Astrocyte of the cerebellum (primary cell): ENCODE measurements around the gene TMPRSS6.

Experiments
- DNase-seq: peaks from one replicate; pipeline ENCODE4 v3.0.0-alpha.2; 2011; ENCODE audit warnings: low read depth
- H3K4me3 ChIP-seq: 2 replicates; pipeline ENCODE4 v1.5.1; 2011; ENCODE audit warnings: mild to moderate bottlenecking, low read depth, low read length, moderate library complexity
- in situ Hi-C: cut with HindIII; loops from 2 replicates; pipeline ENCODE4 v1.10.0; 2017; ENCODE audit warnings: low sequenced_read_pairs
- TF ChIP-seq, protein P1 (sequence below): IDR thresholded peaks from 2 replicates; pipeline ENCODE4 v1.5.1; 2012; ENCODE audit warnings: low read length, low read depth, moderate library complexity, mild to moderate bottlenecking; ENCODE audit errors: missing control alignments

Gene TMPRSS6

DNA sequence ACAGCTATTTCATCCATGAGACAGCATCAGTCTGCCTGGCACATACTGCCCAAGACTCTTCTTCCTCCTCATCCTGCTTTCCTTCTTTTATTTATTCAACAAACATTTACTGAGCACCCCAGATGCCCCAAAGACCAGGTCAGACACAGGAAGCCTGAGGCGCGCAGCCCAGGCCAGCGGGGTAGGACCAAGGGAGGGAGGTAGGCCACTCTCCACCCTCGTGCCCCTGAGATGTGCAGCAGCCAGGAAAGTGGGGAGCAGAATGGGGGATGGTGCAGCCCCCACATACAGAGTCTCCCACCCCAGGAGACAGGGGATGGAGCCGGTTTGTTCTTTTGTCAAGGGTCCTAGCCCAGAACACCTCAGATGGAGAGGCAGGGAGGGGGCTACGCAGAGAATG lies 44.4 kb upstream of the TMPRSS6 start:
- no peak for DNase-seq
- in situ Hi-C loops: no loop called here
- no peak overlapping the region for H3K4me3 ChIP-seq
- TF ChIP-seq, protein P1, sequence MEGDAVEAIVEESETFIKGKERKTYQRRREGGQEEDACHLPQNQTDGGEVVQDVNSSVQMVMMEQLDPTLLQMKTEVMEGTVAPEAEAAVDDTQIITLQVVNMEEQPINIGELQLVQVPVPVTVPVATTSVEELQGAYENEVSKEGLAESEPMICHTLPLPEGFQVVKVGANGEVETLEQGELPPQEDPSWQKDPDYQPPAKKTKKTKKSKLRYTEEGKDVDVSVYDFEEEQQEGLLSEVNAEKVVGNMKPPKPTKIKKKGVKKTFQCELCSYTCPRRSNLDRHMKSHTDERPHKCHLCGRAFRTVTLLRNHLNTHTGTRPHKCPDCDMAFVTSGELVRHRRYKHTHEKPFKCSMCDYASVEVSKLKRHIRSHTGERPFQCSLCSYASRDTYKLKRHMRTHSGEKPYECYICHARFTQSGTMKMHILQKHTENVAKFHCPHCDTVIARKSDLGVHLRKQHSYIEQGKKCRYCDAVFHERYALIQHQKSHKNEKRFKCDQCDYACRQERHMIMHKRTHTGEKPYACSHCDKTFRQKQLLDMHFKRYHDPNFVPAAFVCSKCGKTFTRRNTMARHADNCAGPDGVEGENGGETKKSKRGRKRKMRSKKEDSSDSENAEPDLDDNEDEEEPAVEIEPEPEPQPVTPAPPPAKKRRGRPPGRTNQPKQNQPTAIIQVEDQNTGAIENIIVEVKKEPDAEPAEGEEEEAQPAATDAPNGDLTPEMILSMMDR: no peak

DNA sequence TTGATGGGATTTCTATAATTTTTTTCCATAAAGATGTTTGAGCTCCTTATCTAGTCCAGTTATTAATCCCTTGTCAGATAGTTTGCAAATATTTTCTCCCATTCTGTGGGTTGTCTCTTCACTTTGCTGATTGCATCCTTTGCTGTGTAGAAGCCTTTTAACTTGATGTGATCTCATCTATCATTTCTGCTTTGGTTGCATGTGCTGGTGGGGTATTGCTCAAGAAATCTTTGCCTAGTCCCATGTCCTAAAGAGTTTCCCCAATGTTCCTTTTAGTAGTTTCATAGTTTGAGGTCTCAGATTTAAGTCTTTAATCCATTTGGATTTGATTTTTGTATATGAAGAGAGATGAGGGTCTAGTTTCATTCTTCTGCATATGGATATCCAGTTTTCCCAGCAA lies 41.9 kb upstream of the TMPRSS6 start:
- no peak for DNase-seq
- in situ Hi-C loops: no loop called here
- H3K4me3 ChIP-seq: no peak overlapping the region
- TF ChIP-seq, protein P1: no peak

DNA sequence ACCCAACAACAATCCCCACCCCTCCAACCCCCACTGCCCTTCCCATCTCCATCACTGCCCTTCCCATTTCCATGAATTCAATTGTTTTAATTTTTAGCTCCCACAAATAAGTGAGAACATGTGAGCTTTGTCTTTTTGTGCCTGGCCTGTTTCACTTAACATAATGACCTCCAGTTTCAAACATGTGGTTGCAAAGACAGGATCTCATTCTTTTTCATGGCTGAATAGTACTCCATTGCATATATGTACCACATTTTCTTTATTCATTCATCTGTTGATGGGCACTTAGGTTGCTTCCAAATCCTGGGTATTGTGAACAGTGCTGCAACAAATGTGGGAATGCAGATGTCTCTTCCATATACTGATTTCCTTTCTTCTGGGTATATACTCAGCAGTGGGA lies 41.2 kb upstream of the TMPRSS6 start:
- in situ Hi-C loops: no loop called here
- no peak for DNase-seq
- TF ChIP-seq, protein P1: no peak
- H3K4me3 ChIP-seq: no peak overlapping the region

DNA sequence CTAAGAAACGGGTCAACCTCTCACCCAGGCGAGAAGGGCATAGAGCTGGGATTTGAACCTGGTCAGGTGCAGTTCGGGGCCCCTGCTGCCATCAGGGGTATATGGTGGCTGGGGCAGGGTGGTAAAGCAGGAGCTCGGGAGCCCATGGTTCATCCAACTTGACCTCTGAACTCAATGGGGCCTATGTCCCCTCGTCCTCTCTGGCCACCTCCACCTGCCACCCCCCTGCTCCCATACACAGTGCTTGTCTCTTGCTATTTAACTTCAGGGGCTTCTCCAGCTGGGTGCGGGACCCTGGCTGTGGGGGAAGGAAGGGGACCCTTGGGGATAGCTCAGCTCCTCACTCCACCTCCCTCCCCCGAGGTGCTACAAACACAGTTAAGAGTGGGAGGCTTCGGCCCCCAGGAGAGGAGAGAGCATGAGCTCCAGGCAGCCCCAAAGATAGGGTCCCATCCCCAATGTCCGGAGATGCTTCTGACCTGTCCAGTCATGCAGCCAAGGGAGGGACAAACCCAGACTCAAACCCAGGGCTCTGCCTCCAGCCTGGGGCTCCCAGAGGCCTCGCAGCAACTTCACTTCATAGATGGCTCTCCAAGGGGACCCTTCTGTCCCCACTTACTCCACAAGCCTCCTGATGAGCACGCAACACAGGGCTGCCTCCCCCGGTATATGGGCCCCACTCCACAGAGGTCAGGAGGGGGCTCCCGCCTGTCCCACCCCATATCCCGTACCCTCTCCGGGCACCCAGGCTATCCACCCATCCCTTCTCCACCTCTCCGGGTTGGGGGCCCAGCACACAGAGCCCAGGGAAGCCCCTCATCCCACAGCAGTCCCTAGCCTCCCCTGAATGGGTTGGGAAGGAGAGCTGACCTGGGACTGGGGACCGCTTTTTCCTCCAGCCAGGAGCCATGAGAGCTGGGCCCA lies 39.5 kb upstream of the TMPRSS6 start:
- in situ Hi-C loops: no loop called here
- H3K4me3 ChIP-seq: no peak overlapping the region
- DNase-seq: no peak
- TF ChIP-seq, protein P1: no peak

DNA sequence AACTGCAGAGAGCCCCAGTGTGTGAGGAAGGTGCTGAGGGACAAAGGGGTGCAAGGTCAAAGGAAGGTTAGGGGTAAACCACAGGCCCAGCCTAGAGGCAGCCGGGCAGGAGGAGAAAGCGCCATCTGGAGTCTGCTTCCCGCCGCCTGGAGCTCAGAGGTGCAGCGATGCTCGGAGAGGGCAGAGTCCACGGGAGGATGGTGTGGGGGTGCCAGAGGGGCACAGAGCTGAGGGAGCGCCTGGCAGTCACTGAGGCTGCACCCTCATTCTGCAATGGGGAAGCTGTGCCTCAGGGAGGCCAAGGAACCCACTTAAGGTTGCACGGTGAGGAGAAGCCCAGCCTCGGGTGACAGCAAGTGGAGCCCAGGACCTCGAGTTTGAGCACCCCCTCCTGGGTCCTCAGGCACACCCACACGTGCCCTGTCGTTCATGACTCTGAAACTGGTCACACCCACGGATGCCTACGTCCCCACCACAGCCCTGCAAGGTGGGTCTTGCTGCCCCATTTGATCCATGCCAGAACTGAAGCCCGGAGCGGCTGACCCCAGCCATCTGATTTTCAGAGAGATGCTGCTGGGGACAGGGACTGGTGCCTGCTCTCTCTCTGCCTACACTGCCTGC lies 38.6 kb upstream of the TMPRSS6 start:
- in situ Hi-C loops: no loop called here
- DNase-seq: no peak
- TF ChIP-seq, protein P1: no peak
- no peak overlapping the region for H3K4me3 ChIP-seq

DNA sequence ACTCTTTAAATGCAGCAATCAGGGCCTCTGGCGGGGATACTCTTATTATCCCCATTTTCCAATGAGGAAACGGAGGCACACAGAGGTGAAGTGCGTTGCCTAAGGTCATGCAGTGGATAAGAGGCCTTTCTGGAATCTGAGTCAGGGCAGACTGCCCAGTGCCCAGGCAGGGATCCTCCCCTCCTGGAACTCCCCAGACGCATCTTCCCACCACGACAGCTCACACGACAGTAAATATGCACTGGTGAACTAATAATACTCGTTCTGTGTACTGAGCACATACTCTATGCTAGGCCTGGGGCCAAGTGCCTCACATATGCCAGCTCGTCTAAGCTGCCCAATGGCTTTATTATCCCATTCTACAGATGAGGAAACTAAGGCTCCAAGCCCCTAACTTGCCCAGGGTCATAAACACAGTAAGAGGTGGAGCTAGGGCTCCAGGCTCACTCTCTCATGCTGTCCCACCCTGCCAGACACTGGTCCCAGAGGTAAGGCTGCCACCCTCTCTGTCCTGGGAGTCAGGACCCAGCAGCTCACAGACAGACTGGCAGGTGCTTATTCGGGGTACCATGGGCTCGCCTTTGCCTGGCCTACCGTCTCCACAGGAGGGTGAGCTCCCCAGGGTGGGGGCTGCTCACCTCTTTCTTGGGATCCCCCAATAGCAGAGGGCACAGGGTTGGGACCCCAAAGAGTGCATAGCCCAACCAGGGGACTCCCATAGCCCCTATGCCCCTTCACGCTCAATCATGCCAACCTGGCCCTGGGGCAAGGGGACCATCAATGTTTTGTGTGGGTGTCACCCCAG lies 37.9 kb upstream of the TMPRSS6 start:
- no peak for DNase-seq
- in situ Hi-C loops: no loop called here
- no peak overlapping the region for H3K4me3 ChIP-seq
- TF ChIP-seq, protein P1: no peak
